Ishikawa (cell line): ENCODE data around the gene RACGAP1.

Source experiments
- CEBPB ChIP-seq: IDR thresholded peaks from 2 replicates; pipeline ENCODE4 v1.6.1; 2012
- CREB1 ChIP-seq: IDR thresholded peaks from 2 replicates; pipeline ENCODE4 v1.6.1; 2012; ENCODE audit warnings: low read depth
- EGR1 ChIP-seq: IDR thresholded peaks from 2 replicates; pipeline ENCODE4 v1.6.1; 2012
- EP300 ChIP-seq: IDR thresholded peaks from 2 replicates; pipeline ENCODE4 v1.6.1; 2012; ENCODE audit warnings: borderline replicate concordance
- FOXM1 ChIP-seq: IDR thresholded peaks from 2 replicates; pipeline ENCODE4 v1.6.1; 2012; ENCODE audit warnings: low read depth, borderline replicate concordance
- NFIC ChIP-seq: IDR thresholded peaks from 2 replicates; pipeline ENCODE4 v1.6.1; 2012
- RAD21 ChIP-seq: IDR thresholded peaks from 2 replicates; pipeline ENCODE4 v1.6.1; 2012; ENCODE audit warnings: low read depth
- REST ChIP-seq: IDR thresholded peaks from 2 replicates; pipeline ENCODE4 v1.6.1; 2012; ENCODE audit warnings: low read depth, mild to moderate bottlenecking
- TAF1 ChIP-seq: IDR thresholded peaks from 2 replicates; pipeline ENCODE4 v1.6.1; 2012; ENCODE audit warnings: low read depth, mild to moderate bottlenecking
- TCF12 ChIP-seq: IDR thresholded peaks from 2 replicates; pipeline ENCODE4 v1.6.1; 2012; ENCODE audit warnings: low read depth
- TEAD4 ChIP-seq: IDR thresholded peaks from 2 replicates; pipeline ENCODE4 v1.6.1; 2012
- USF1 ChIP-seq: IDR thresholded peaks from 2 replicates; pipeline ENCODE4 v1.6.1; 2012
- YY1 ChIP-seq: IDR thresholded peaks from 2 replicates; pipeline ENCODE4 v1.6.1; 2012; ENCODE audit warnings: low read depth
- ZBTB7A ChIP-seq: IDR thresholded peaks from 2 replicates; pipeline ENCODE4 v1.6.1; 2012; ENCODE audit warnings: low read depth
- TF ChIP-seq, protein P1 (sequence below): IDR thresholded peaks from 2 replicates; pipeline ENCODE4 v1.6.1; 2012

Gene RACGAP1

DNA sequence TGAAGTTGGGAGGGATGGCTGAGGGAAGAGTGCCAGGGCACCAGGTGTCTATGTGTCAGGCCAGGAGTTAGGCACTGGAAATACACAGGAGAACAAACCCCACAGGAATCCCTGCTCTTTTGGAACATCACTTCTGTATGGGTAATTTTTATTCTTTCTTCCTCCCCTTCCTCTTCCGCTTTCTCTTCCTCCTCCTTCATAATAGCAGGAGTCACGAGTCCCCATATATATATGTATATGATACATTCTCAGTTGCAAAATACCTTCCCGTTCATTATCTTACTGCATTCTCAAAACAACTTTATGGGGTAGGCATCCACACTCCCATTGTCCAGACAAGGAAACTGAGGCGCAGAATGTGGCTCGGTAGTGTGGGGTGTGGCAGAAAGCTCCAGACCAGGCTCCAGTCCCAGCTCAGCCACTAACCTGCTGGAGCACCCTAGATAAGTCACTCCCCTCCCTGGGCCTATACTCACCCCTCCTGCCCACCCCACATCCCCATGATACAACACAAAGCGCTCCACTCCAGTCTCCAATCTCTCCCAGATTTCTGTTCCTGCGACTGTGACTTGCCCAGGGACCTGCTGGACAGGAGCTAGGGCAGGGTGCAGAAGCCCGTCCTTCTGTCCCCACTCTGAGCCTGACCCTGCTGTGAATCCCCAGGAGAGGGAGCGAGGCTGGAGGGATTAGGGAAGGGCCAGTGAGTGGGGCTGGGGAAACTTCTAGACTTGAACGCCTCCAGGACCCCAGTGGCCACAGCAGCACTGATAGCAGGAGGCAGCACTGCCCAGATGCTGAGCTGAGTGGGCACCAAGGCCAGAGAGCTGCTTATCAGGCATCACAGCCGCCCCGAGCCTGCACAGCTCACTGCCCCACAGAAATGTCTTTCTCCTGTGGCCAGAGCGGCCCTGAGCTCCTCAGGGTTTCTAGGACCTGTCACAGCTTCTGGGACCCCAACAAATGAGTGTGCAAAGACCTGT is 76.1 kb downstream of the RACGAP1 start:
- TF ChIP-seq EP300 (no peak), NFIC (no peak), TAF1 (no peak), TEAD4 (no peak), ZBTB7A (no peak)

DNA sequence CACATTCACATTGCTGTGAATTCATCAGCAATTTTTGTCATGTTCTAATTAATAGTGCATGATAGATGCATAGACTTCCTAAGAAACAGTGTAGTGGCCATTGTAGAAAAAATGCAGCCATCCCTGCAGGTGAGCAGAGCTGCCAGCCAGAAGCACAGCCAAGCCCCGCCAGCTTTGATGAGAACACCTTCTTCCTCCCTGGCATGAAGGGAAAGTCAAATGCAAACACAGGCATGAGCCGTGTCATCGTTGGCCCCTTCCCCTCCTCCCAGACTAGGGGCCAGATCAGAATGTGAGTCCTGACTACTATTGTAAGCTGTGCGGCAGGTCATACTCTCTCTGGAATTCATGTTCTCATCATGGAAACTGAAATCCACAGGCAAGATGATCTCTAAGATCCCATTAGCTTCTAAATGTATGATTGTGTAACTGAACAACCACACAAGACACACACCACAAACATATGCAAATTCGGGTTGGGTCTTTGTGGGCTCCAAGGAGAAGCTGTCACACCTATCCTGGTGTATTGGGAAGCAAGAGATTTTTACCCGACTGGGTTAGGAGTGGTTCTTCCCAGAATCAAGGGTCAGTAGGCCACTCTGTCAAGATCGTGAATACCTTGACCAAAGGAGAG is 77.6 kb downstream of the RACGAP1 start:
- TF ChIP-seq CEBPB (no peak), CREB1 (no peak), TAF1 (no peak), REST (no peak), TCF12 (no peak), EP300 (no peak), USF1 (no peak), ZBTB7A (no peak)
- TF ChIP-seq, protein P1, sequence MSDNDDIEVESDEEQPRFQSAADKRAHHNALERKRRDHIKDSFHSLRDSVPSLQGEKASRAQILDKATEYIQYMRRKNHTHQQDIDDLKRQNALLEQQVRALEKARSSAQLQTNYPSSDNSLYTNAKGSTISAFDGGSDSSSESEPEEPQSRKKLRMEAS: no peak

DNA sequence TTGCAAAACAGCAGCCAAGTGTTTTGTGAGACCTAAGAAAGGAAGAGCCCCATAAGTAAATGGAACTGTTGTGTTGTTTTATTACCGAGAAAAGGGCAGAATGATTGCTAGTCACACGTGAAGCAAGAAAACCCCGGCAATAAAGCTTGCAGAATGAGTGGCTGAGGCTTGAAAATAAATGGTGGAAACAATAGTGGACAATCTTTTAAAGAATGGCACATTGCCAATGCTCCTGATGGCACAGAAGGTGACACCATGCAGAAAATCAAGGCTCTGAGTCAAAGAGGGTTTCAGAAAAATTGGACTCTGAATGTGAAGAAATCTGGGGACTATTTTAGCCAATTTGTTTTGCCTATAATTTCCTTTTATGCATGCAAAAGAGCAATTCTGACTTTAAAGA is 78.8 kb downstream of the RACGAP1 start:
- no peak for TF ChIP-seq TEAD4
- TF ChIP-seq NFIC: peak; percentile 35; the same call in 1 of the 2 replicates

DNA sequence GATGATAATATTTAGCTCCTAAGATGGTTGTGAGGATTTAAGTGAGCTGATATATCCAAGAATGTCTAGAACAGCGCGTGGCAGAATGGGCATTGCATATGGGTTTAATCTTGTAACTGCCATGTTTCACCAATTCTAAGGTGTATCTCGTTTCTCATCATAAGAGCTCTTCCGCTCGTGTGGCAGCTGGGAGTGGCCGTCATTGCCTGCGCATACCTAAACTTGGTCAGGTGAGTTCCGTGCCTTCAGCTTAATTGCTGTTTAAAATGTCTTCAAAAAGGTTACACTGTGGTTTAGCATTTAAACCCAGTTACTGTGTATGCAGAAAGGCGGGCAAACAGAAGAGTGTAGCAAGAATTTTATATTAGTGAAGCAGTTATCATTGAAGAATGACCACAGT is 79.2 kb downstream of the RACGAP1 start:
- TF ChIP-seq USF1: no peak
- TF ChIP-seq TEAD4: no peak
- no peak for TF ChIP-seq EGR1
- TF ChIP-seq TCF12: no peak
- TF ChIP-seq NFIC: no peak
- no peak for TF ChIP-seq REST
- TF ChIP-seq RAD21: no peak
- TF ChIP-seq FOXM1: no peak
- TF ChIP-seq YY1: no peak

GRCh38 chr12:49945394-49946080 is 79.8 kb downstream of the RACGAP1 start:
- TF ChIP-seq RAD21 (peak; percentile 71), TEAD4 (no peak), TAF1 (no peak), REST (no peak), NFIC (no peak), EP300 (no peak), ZBTB7A (no peak)
- TF ChIP-seq, protein P1: peak; percentile 52; the same call in 1 of the 2 replicates
